GM13976 (cell line): ENCODE results near the gene GBP6.
"Not testable (repeated sequence)": the region's sequence is repeated elsewhere in the genome, so short reads cannot be mapped to it uniquely, and the experiment has no call there.

Source experiments
- DNase-seq: peaks from one replicate; pipeline ENCODE4 v3.0.0; 2012; ENCODE audit warnings: low spot score
- in situ Hi-C: fragments of 300-500 bp; cut with MboI; formaldehyde crosslinking; loops from one replicate; pipeline ENCODE4 v1.12.0; 2022; ENCODE audit warnings: low sequenced_read_pairs, mixed read lengths, inconsistent platforms; ENCODE audit not compliant: unreplicated experiment
- TF ChIP-seq, protein P1 (sequence below): IDR thresholded peaks from 2 replicates; pipeline ENCODE4 v1.5.1; 2012; ENCODE audit warnings: borderline replicate concordance, mild to moderate bottlenecking; ENCODE audit not compliant: insufficient read depth; ENCODE audit errors: extremely low read depth, missing control alignments, control extremely low read depth

Gene GBP6

GRCh38 chr1:89383185-89383584 is 19.3 kb downstream of the GBP6 start:
- DNase-seq = no peak
- in situ Hi-C loops = no loop called here

DNA sequence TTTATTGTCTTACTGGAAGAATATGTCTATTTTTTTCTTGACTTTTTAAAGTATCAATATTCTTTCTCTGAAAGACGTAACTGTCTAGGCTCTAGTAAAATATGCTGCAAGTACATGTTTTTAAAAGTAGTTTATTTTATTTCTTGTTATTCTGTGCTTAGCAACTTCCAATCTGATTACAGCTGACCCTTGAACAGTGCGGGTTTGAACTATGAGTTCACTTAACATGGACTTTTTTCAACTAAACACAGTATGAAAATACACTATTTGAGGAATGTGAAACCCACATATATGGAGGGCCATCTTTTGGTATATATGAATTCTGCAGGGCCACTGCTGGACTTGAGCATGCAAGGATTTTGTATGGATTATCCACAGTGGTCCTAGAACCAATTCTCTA is 26.8 kb downstream of the GBP6 start:
- no peak for DNase-seq
- in situ Hi-C loops = no loop called here
- TF ChIP-seq, protein P1, sequence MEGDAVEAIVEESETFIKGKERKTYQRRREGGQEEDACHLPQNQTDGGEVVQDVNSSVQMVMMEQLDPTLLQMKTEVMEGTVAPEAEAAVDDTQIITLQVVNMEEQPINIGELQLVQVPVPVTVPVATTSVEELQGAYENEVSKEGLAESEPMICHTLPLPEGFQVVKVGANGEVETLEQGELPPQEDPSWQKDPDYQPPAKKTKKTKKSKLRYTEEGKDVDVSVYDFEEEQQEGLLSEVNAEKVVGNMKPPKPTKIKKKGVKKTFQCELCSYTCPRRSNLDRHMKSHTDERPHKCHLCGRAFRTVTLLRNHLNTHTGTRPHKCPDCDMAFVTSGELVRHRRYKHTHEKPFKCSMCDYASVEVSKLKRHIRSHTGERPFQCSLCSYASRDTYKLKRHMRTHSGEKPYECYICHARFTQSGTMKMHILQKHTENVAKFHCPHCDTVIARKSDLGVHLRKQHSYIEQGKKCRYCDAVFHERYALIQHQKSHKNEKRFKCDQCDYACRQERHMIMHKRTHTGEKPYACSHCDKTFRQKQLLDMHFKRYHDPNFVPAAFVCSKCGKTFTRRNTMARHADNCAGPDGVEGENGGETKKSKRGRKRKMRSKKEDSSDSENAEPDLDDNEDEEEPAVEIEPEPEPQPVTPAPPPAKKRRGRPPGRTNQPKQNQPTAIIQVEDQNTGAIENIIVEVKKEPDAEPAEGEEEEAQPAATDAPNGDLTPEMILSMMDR = no peak

More at GRCh38 chr1:89383185-89383584, 19.3 kb downstream of the GBP6 start:
- TF ChIP-seq, protein P1 = no peak

GRCh38 chr1:89391686-89392085 is 27.8 kb downstream of the GBP6 start:
- in situ Hi-C loops = no loop called here
- DNase-seq = no peak
- TF ChIP-seq, protein P1 = no peak

- DNase-seq = no peak
- in situ Hi-C loops = no loop called here
- TF ChIP-seq, protein P1 = no peak
Observed at GRCh38 chr1:89394851-89395250, 31.0 kb downstream of the GBP6 start.

DNA sequence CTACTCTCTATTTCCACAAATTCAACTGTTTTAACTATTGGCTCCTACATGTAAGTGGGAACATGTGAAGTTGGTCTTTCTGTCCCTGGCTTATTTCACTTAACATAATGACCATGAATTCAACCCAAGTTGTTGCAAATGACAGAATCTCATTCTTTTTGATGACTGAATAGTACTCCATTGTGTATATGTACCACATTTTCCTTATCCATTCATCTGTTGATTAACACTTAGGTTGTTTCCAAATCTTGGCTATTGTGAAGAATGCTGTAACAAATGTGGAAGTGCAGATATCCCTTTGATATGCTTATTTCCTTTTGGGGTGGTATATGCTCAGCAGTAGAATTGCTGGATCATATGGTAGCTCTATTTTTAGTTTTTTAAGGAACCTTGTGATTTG is 33.0 kb downstream of the GBP6 start:
- no peak for DNase-seq
- in situ Hi-C loops = no loop called here
- TF ChIP-seq, protein P1 = no peak

DNA sequence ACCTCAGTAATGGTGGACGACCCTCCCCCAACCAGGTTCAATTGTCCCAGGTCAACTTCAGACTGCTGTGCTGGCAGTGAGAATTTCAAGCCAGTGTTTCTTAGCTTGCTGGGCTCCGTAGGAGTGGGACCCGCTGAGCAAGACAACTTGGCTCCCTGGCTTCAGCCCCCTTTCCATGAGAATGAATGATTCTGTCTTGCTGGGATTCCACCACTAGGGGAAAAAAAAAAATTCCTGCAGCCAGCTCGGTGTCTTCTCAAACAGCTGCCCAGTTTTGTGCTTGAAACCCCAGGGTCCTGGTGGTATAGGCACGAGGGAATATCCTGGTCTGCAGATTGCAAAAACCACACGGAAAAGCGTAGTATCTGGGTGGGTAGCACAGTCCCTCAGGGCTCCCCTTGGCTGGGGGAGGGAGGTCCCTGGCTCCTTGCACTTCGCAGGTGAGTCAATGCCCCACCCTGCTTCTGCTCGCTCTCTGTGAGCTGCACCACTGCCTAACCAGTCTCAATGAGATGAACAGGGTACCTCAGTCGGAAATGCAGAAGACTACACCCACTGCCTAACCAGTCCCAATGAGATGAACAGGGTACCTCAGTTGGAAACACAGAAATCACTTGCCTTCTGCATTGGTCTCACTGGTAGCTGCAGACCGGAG is 41.5 kb downstream of the GBP6 start:
- TF ChIP-seq, protein P1 = no peak
- in situ Hi-C loops = no loop called here
- no peak for DNase-seq

DNA sequence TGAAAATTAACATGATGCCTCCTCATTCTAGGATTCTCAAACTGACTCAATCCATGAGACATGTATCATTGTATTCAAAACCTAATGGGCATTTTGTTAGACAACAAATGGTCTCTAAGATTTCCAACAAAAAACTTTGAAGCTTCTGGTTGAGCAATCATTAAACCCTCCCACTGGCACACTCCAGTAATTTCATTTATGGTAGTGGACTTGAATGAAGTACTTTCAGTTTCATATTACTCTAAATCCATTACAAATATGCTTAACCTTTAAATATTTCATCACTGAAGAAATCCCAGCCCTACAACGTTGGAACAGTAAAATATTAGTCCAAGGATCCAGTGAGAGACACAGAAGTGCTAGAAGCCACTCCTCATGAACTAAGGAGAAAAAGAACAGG is 43.5 kb downstream of the GBP6 start:
- in situ Hi-C loops = no loop called here
- TF ChIP-seq, protein P1 = no peak
- no peak for DNase-seq

GRCh38 chr1:89407768-89408167 is 43.9 kb downstream of the GBP6 start:
- in situ Hi-C loops, DNase-seq: not testable (repeated sequence)
